ENCODE data around the gene STX1B. TPM values are rescaled to one million over a fixed set of nuclear protein-coding genes. Genes with fewer than 3 reads are reported as not detected.

STX1B gene
- total RNA-seq, 2 donors from 2014 or later: 1.3 to 2.1 TPM

DNA sequence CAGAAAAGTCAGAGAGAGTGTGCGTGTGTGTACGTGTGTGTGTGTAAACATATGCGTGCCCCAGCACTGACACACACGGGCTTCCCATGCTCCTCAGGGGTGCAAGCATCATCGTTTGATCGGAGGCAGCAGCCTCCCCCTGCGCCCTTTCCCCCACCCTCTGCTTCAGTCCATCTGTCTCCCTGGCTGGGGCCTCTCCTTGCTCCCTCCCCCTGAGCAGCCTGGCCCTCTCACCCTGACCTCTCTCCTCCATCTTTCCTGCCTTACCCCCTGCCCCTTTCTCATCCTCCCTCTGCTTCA, 4.4 kb downstream of the STX1B start:
- peaks cover 0 to 11% of the 10 kb centered on the region in 2 donors for H3K4me1 ChIP-seq
- H3K27me3 ChIP-seq: peaks cover 7 to 8% of the 10 kb centered on the region in 2 donors
- no peak for DNase-seq (ENCODE audit: low spot score)
- no peak overlapping the region for H3K4me3 ChIP-seq
- no peaks in the 10 kb centered on the region for H3K9me3 ChIP-seq
- no peak overlapping the region for H3K27ac ChIP-seq
- H3K36me3 ChIP-seq: no peaks in the 10 kb centered on the region
- TF ChIP-seq, protein P1, sequence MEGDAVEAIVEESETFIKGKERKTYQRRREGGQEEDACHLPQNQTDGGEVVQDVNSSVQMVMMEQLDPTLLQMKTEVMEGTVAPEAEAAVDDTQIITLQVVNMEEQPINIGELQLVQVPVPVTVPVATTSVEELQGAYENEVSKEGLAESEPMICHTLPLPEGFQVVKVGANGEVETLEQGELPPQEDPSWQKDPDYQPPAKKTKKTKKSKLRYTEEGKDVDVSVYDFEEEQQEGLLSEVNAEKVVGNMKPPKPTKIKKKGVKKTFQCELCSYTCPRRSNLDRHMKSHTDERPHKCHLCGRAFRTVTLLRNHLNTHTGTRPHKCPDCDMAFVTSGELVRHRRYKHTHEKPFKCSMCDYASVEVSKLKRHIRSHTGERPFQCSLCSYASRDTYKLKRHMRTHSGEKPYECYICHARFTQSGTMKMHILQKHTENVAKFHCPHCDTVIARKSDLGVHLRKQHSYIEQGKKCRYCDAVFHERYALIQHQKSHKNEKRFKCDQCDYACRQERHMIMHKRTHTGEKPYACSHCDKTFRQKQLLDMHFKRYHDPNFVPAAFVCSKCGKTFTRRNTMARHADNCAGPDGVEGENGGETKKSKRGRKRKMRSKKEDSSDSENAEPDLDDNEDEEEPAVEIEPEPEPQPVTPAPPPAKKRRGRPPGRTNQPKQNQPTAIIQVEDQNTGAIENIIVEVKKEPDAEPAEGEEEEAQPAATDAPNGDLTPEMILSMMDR (IDR thresholded peaks at IDR 0.05): no peak

DNA sequence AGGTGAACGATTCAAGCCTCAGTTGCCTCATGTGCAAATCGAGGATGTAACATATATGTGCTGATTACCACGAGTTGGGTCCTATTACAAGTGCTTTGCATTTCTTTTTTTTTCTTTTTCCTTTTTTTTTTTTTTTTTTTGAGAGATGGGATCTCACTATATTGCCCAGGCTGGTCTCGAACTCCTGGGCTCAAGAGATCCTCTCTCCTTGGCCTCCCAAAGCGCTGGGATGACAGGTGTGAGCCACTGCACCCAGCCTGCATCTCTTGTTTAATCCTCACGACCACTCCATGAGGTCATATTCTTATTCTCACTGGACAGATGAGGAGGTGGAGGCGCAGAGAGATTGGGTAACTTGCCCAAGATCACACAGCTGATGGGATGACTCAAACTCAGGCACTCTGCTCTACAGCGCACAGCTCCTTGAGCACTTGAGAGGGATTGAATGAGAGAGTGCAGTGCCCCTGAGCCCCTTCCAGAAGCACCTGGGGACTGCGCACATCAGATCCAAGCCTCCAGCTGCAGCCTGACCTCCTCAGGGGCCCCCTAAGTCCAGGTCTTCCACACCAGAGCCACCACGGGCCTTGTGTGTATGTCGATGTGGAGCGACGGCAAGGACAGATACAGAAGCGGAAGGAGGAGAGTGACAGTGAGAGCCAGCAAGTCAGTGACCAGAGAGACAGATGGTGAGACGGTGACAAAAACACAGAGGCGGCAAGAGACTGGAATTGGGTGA, 4.9 kb downstream of the STX1B start:
- no peak overlapping the region for H3K27ac ChIP-seq
- TF ChIP-seq, protein P1 (IDR thresholded peaks at IDR 0.05): no peak
- peaks cover 3 to 4% of the 10 kb centered on the region in 2 donors for H3K27me3 ChIP-seq
- no peaks in the 10 kb centered on the region for H3K9me3 ChIP-seq
- H3K4me1 ChIP-seq: peaks cover 0 to 8% of the 10 kb centered on the region in 2 donors
- no peaks in the 10 kb centered on the region for H3K36me3 ChIP-seq
- no peak for DNase-seq (ENCODE audit: low spot score)
- no peak overlapping the region for H3K4me3 ChIP-seq

DNA sequence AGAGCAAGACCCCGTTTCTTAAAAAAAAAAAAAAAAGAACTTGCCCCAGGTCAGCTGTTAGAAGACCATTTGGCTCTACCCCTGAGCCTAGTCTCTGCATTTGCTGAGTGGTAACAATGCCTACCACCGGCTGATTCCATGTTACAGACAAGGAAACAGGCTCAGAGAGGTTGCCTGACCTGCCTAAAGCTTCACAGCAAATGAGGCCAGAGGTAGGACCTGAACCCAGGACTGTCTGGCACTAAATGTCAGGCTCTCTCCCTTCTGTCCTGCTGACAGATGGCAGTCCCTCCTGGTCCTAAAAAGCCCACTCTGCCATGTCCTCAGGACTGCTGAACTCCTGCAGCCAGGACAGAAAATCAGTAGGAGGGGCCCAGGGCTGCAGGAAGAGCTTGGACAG, 5.8 kb downstream of the STX1B start:
- Histone ChIP-seq H3K27me3 (peaks cover 3 to 4% of the 10 kb centered on the region in 2 donors), H3K4me1 (peaks cover 0 to 7% of the 10 kb centered on the region in 2 donors), H3K9me3 (no peaks in the 10 kb centered on the region), H3K36me3 (no peaks in the 10 kb centered on the region), H3K4me3 (no peak overlapping the region), H3K27ac (no peak overlapping the region)
- no peak for DNase-seq (ENCODE audit: low spot score)
- TF ChIP-seq, protein P1 (IDR thresholded peaks at IDR 0.05): no peak

DNA sequence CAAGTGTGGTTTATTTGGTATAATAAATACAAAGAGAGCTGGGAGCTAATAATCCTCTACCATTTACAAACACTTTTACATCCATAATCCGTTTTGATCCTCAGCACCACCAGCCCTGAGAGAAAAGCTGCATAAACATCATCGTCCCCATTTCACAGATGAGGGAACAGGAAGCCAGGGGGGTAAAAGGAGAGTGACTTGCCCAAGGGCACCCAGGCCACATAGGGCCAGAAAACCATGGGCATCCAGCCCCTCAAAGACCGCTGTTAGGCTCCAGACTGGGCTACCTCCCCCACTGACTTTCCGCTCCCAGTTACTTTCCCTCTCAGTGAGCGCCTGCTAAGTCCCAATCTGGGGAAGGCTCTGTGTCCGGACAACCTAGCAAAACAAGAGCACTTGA, 6.7 kb downstream of the STX1B start:
- no peak for DNase-seq (ENCODE audit: low spot score)
- H3K27ac ChIP-seq: no peak overlapping the region
- peaks cover 0 to 7% of the 10 kb centered on the region in 2 donors for H3K4me1 ChIP-seq
- H3K9me3 ChIP-seq: no peaks in the 10 kb centered on the region
- TF ChIP-seq, protein P1 (IDR thresholded peaks at IDR 0.05): no peak
- no peaks in the 10 kb centered on the region for H3K36me3 ChIP-seq
- H3K27me3 ChIP-seq: no peaks in the 10 kb centered on the region
- H3K4me3 ChIP-seq: no peak overlapping the region

DNA sequence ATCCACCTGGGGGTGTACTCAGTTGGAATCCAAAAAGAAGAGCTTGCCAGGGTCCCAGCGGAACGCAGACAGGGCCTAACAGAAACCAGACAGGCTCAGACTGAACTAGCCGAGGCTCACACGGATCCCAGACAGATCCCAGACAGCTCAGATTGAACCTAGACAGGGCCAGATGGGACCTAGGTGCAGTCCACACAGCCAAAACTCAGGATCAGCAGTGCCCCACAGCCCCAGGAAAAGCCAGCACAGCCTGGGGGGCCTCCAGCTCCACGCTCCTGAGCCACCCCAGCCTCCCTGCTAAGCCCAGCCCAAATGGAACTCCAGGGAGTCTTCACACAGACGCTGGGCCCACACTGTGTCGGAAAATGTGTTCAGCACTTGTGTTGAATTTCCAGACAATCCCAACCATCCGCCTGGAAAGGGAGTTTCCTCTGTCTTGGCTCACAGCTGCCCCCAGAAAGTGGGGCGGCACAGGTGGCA, 7.5 kb downstream of the STX1B start:
- H3K4me3 ChIP-seq: no peak overlapping the region
- H3K27me3 ChIP-seq: no peaks in the 10 kb centered on the region
- H3K27ac ChIP-seq: no peak overlapping the region
- H3K9me3 ChIP-seq: no peaks in the 10 kb centered on the region
- H3K4me1 ChIP-seq: peaks cover 0 to 9% of the 10 kb centered on the region in 2 donors
- DNase-seq (ENCODE audit: low spot score): no peak
- TF ChIP-seq, protein P1 (IDR thresholded peaks at IDR 0.05): no peak
- no peaks in the 10 kb centered on the region for H3K36me3 ChIP-seq

DNA sequence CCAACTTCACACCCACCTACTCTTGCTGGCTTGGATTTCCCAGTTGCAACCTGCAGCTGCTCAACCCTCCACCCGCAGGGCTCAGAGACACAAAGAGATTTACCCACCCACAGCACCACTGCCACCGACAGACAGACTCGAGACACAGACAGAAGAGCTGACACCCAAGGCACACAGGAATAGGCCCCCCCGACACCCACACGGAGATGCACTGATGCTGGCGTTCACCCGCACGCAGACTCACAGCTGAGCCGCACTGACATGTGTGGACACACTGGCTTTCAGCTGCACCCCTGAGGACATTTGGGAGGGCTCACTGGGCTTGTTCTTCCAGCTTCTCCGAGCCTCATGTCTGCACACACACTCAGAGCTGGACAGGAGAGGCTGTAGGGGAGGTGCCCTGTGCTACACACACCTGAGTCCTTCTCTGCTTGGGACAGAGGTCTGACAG, 8.2 kb downstream of the STX1B start:
- Histone ChIP-seq H3K27me3 (no peaks in the 10 kb centered on the region), H3K9me3 (no peaks in the 10 kb centered on the region), H3K4me3 (no peak overlapping the region), H3K36me3 (no peaks in the 10 kb centered on the region), H3K27ac (no peak overlapping the region), H3K4me1 (peaks cover 0 to 15% of the 10 kb centered on the region in 2 donors)
- TF ChIP-seq, protein P1 (IDR thresholded peaks at IDR 0.05): no peak
- DNase-seq (ENCODE audit: low spot score): no peak
